Brain microvascular endothelial cell (primary cell): ENCODE results near the gene HACE1.
"Not testable (repeated sequence)": the region's sequence is repeated elsewhere in the genome, so short reads cannot be mapped to it uniquely, and the experiment has no call there.

Experiments
- DNase-seq: peaks from one replicate; pipeline ENCODE4 v3.0.0-alpha.2; 2020
- H3K27ac ChIP-seq: fragments of 250-450 bp; sonication (Bioruptor Pico); 2 replicates; pipeline ENCODE4 v1.5.1; 2020; ENCODE audit warnings: mild to moderate bottlenecking, moderate library complexity
- H3K27me3 ChIP-seq: fragments of 250-450 bp; sonication (Bioruptor Pico); replicated peaks from 2 replicates; pipeline ENCODE4 v1.5.1; 2020; ENCODE audit warnings: mild to moderate bottlenecking
- H3K36me3 ChIP-seq: fragments of 250-450 bp; sonication (Bioruptor Pico); replicated peaks from 2 replicates; pipeline ENCODE4 v1.5.1; 2020; ENCODE audit warnings: mild to moderate bottlenecking
- H3K4me3 ChIP-seq: 2 replicates; pipeline ENCODE4 v1.5.1; 2011; ENCODE audit warnings: low read depth, mild to moderate bottlenecking, control low read depth, low read length, moderate library complexity
- CTCF ChIP-seq: IDR thresholded peaks from 2 replicates; pipeline ENCODE4 v1.5.1; 2011; ENCODE audit warnings: low read depth, mild to moderate bottlenecking, moderate library complexity, low read length, control low read depth, inconsistent platforms; ENCODE audit errors: missing control alignments
- in situ Hi-C: cut with HindIII; loops from 2 replicates; pipeline ENCODE4 v1.10.0; 2017; ENCODE audit warnings: low sequenced_read_pairs, low pct_ligation_motif_present

HACE1 gene

GRCh38 chr6:104862456-104862855 is 2.7 kb upstream of the HACE1 start:
- Histone ChIP-seq H3K27ac (no peak overlapping the region), H3K36me3 (no peaks in the 10 kb centered on the region), H3K4me3 (no peak overlapping the region), H3K27me3 (no peaks in the 10 kb centered on the region)
- TF ChIP-seq CTCF = no peak
- DNase-seq = no peak
- in situ Hi-C loops = no loop called here

- no peaks in the 10 kb centered on the region for H3K27me3 ChIP-seq
- H3K36me3 ChIP-seq = no peaks in the 10 kb centered on the region
- in situ Hi-C loops = no loop called here
- TF ChIP-seq CTCF = no peak
- peak overlapping the region; percentile 76 for H3K4me3 ChIP-seq
- H3K27ac ChIP-seq = peak overlapping the region; percentile 14
- no peak for DNase-seq
Observed at GRCh38 chr6:104860221-104860620, 502 bp upstream of the HACE1 start.

- no peaks in the 10 kb centered on the region for H3K36me3 ChIP-seq
- no peak for DNase-seq
- peak overlapping the region; percentile 76 for H3K4me3 ChIP-seq
- TF ChIP-seq CTCF = no peak
- no peaks in the 10 kb centered on the region for H3K27me3 ChIP-seq
- H3K27ac ChIP-seq = no peak overlapping the region
- in situ Hi-C loops = no loop called here
Observed at GRCh38 chr6:104858642-104859041, 1.1 kb downstream of the HACE1 start.

GRCh38 chr6:104855507-104855906 is 4.2 kb downstream of the HACE1 start:
- in situ Hi-C loops = no loop called here
- Histone ChIP-seq H3K27ac (no peak overlapping the region), H3K27me3 (no peaks in the 10 kb centered on the region), H3K36me3 (no peaks in the 10 kb centered on the region), H3K4me3 (no peak overlapping the region)
- no peak for TF ChIP-seq CTCF
- DNase-seq = no peak

GRCh38 chr6:104847721-104848120 is 12.0 kb downstream of the HACE1 start:
- H3K27ac ChIP-seq = not testable (repeated sequence)

GRCh38 chr6:104843229-104843628 is 16.5 kb downstream of the HACE1 start:
- no peak for DNase-seq
- H3K27me3 ChIP-seq = no peaks in the 10 kb centered on the region
- H3K27ac ChIP-seq = no peak overlapping the region
- in situ Hi-C loops = no loop called here
- no peaks in the 10 kb centered on the region for H3K36me3 ChIP-seq
- no peak for TF ChIP-seq CTCF
- H3K4me3 ChIP-seq = no peak overlapping the region

More at GRCh38 chr6:104847721-104848120, 12.0 kb downstream of the HACE1 start:
- DNase-seq, H3K4me3 ChIP-seq, in situ Hi-C loops, H3K36me3 ChIP-seq, H3K27me3 ChIP-seq: not testable (repeated sequence)
